AG04449 (cell line): ENCODE measurements around the gene SLC9A2.
A peak's percentile ranks its signal among the peaks of the same experiment; 100 is the strongest.

Source experiments
- CTCF ChIA-PET: fragments of 350-600 bp; formaldehyde crosslinking; extraction: SDS; loops from one replicate; lab custom pipeline; 2021; ENCODE audit warnings: antibody characterized with exemption; lab: Yijun Ruan, JAX
- POLR2A ChIA-PET: fragments of 400-600, 350-600 bp; formaldehyde crosslinking; extraction: SDS; loops from one replicate; lab custom pipeline; 2020; ENCODE audit warnings: antibody characterized with exemption, inconsistent platforms; lab: Yijun Ruan, JAX
- DNase-seq: peaks from one replicate; pipeline ENCODE4 v3.0.0-alpha.2; 2010; ENCODE audit warnings: low read depth, low spot score
- H3K4me3 ChIP-seq: 2 replicates; pipeline ENCODE4 v1.5.1; 2011; ENCODE audit warnings: low read depth, mild to moderate bottlenecking, control low read depth, low read length
- CTCF ChIP-seq: IDR thresholded peaks from one replicate; pipeline ENCODE4 v1.5.1; 2011; ENCODE audit warnings: mild to moderate bottlenecking, moderate library complexity, low read length, control low read depth, inconsistent platforms; ENCODE audit not compliant: insufficient read depth; ENCODE audit errors: missing control alignments

Gene SLC9A2

GRCh38 chr2:102704531-102704930 lies 85.2 kb downstream of the SLC9A2 start:
- DNase-seq, result no peak
- TF ChIP-seq CTCF, result no peak
- ChIA-PET CTCF (interaction anchor here (2.8 kb wide), 1 partner anchor 232 kb away, joined by 16 read pairs; the partner anchor contains the start of gene SLC9A4), POLR2A (no interaction called here)
- H3K4me3 ChIP-seq, result no peak overlapping the region

- DNase-seq, result no peak
- no peak for TF ChIP-seq CTCF
- CTCF ChIA-PET, result no interaction called here
- POLR2A ChIA-PET, result no interaction called here
- H3K4me3 ChIP-seq, result no peak overlapping the region
Measured at GRCh38 chr2:102707796-102708695, 88.7 kb downstream of the SLC9A2 start.

GRCh38 chr2:102708847-102709559 lies 89.7 kb downstream of the SLC9A2 start:
- no peak for TF ChIP-seq CTCF
- DNase-seq, result no peak
- ChIA-PET CTCF (no interaction called here), POLR2A (no interaction called here)
- H3K4me3 ChIP-seq, result no peak overlapping the region

- H3K4me3 ChIP-seq, result no peak overlapping the region
- TF ChIP-seq CTCF, result no peak
- POLR2A ChIA-PET, result no interaction called here
- CTCF ChIA-PET, result no interaction called here
- peak; percentile 19 for DNase-seq
Measured at GRCh38 chr2:102717308-102718018, 98.1 kb downstream of the SLC9A2 start.

- no peak for DNase-seq
- no peak overlapping the region for H3K4me3 ChIP-seq
- no peak for TF ChIP-seq CTCF
- ChIA-PET POLR2A (no interaction called here), CTCF (no interaction called here)
Measured at GRCh38 chr2:102718387-102719316, 99.3 kb downstream of the SLC9A2 start.
